Measurements from ENCODE around the gene OR5J2. TPM values are rescaled to one million over a fixed set of nuclear protein-coding genes. Genes with fewer than 3 reads are reported as not detected.

Gene OR5J2
- polyA plus RNA-seq, 1 experiment, result not detected

GRCh38 chr11:56160217-56160616, 16.2 kb upstream of the OR5J2 start, which contains the start of gene OR8K5:
Gene OR8K5 (minus strand): TSS chr11:56160317. CDS start chr11:56160317, 0 bp downstream.
- H3K4me3 ChIP-seq (ENCODE audit: low read depth, low read length), result no peak within 1 kb of the TSS
- DNase-seq (ENCODE audit: low read depth, low spot score), result no peak
- TF ChIP-seq CTCF (IDR thresholded peaks at IDR 0.05; ENCODE audit: low read depth, low read length), result no peak
- POLR2A ChIA-PET, result no interaction called here
- CTCF ChIA-PET, result no interaction called here
- H3K27ac ChIP-seq (ENCODE audit: low read depth, low read length), result no peak within 1 kb of the TSS
- no peaks in the 10 kb centered on the region for H3K27me3 ChIP-seq (ENCODE audit: control insufficient read depth, insufficient read depth, low read length)
- H3K9me3 ChIP-seq (ENCODE audit: control insufficient read depth, insufficient read depth, low read length), result peaks cover 7% of the 10 kb centered on the region

- Histone ChIP-seq H3K9me3 (ENCODE audit: control insufficient read depth, insufficient read depth, low read length) (peaks cover 6% of the 10 kb centered on the region), H3K27me3 (ENCODE audit: control insufficient read depth, insufficient read depth, low read length) (no peaks in the 10 kb centered on the region), H3K27ac (ENCODE audit: low read depth, low read length) (no peak overlapping the region), H3K4me3 (ENCODE audit: low read depth, low read length) (no peak overlapping the region)
- TF ChIP-seq CTCF (IDR thresholded peaks at IDR 0.05; ENCODE audit: low read depth, low read length), result no peak
- POLR2A ChIA-PET, result no interaction called here
- CTCF ChIA-PET, result no interaction called here
- DNase-seq (ENCODE audit: low read depth, low spot score), result no peak
Measured at GRCh38 chr11:56163804-56164203, 12.6 kb upstream of the OR5J2 start.

DNA sequence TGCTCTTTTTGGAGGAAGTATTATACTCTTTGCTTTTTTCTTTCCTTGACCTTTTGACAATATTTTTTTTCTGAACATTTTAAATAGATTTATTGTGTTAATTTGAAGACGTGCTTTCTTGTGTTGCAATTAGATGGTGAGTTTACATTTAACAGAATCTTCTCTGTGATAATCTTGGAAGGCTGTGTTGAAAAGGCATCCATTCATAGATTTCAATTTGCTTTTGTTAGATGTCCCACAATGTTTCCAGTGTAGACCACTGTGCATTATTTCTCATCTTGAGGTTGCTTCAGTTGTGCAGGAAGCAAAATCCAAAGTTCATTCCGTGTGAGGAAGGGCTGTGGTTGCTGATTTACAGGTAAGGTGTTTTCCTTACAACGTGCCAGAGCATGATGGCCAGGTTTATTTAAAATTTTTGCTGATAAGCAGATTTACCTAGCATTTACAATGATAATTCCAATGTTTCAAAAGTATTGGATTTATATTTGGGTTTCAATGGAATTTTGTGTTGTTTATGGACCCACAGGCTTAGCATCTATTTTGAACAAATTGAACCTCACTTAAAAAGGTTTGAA, 4.1 kb upstream of the OR5J2 start:
- POLR2A ChIA-PET, result no interaction called here
- DNase-seq (ENCODE audit: low read depth, low spot score), result no peak
- H3K4me3 ChIP-seq (ENCODE audit: low read depth, low read length), result no peak overlapping the region
- H3K27ac ChIP-seq (ENCODE audit: low read depth, low read length), result no peak overlapping the region
- CTCF ChIA-PET, result no interaction called here
- peaks cover 6% of the 10 kb centered on the region for H3K9me3 ChIP-seq (ENCODE audit: control insufficient read depth, insufficient read depth, low read length)
- no peak for TF ChIP-seq CTCF (IDR thresholded peaks at IDR 0.05; ENCODE audit: low read depth, low read length)
- no peaks in the 10 kb centered on the region for H3K27me3 ChIP-seq (ENCODE audit: control insufficient read depth, insufficient read depth, low read length)

DNA sequence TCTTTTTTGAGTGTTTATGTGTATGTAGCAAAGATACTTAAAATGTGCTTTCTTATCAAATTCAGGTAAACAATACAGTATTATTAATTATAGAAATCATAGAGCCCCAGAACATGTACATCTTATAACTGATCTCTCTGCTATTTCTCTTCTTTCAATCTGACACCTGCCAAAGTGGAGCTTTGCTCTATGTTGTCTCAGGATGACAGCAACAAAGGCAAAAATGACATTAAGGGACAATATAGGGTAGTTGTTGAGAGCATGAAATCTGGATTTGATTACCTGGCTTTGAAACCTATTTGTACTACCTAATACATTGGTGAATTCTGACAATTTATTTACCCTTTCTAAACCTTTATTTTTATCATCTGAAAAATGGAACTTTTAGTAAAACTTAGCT, 7.0 kb downstream of the OR5J2 start:
- TF ChIP-seq CTCF (IDR thresholded peaks at IDR 0.05; ENCODE audit: low read depth, low read length), result no peak
- no peak overlapping the region for H3K4me3 ChIP-seq (ENCODE audit: low read depth, low read length)
- ChIA-PET POLR2A (no interaction called here), CTCF (no interaction called here)
- H3K27me3 ChIP-seq (ENCODE audit: control insufficient read depth, insufficient read depth, low read length), result no peaks in the 10 kb centered on the region
- H3K27ac ChIP-seq (ENCODE audit: low read depth, low read length), result no peak overlapping the region
- no peak for DNase-seq (ENCODE audit: low read depth, low spot score)
- H3K9me3 ChIP-seq (ENCODE audit: control insufficient read depth, insufficient read depth, low read length), result peaks cover 6% of the 10 kb centered on the region; the same call in 1 of the 2 replicates

DNA sequence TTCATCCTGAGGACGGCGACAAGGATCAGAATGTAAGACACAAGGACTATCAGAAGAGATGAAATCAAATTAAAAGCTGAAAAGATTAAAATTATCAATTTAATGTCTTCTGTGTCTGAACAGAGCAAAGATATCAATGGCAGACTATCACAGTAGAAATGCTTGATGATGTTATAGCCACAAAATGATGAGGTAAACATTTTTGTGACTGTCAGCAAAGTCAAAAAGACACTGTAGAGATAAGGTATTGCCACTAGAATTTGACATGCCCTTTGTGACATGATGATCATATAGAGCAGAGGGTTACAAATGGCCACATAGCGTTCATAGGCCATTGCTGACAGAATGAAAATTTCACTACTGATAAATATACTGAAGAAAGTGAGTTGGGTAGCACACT, 12.2 kb downstream of the OR5J2 start:
- TF ChIP-seq CTCF (IDR thresholded peaks at IDR 0.05; ENCODE audit: low read depth, low read length), result no peak
- peaks cover 3% of the 10 kb centered on the region; the same call in 1 of the 2 replicates for H3K9me3 ChIP-seq (ENCODE audit: control insufficient read depth, insufficient read depth, low read length)
- no peak for DNase-seq (ENCODE audit: low read depth, low spot score)
- no peak overlapping the region for H3K4me3 ChIP-seq (ENCODE audit: low read depth, low read length)
- H3K27me3 ChIP-seq (ENCODE audit: control insufficient read depth, insufficient read depth, low read length), result no peaks in the 10 kb centered on the region
- H3K27ac ChIP-seq (ENCODE audit: low read depth, low read length), result no peak overlapping the region
- POLR2A ChIA-PET, result no interaction called here
- CTCF ChIA-PET, result no interaction called here
